ENCODE data around the gene INPP5A. TPM values are rescaled to one million over a fixed set of nuclear protein-coding genes. Genes with fewer than 3 reads are reported as not detected.
A peak's percentile ranks its signal among the peaks of the same experiment; 100 is the strongest.
"Not testable (repeated sequence)": the region's sequence is repeated elsewhere in the genome, so short reads cannot be mapped to it uniquely, and the experiment has no call there.

Gene INPP5A
- total RNA-seq, 1 experiment from 2014 or later, result 15.3 TPM

DNA sequence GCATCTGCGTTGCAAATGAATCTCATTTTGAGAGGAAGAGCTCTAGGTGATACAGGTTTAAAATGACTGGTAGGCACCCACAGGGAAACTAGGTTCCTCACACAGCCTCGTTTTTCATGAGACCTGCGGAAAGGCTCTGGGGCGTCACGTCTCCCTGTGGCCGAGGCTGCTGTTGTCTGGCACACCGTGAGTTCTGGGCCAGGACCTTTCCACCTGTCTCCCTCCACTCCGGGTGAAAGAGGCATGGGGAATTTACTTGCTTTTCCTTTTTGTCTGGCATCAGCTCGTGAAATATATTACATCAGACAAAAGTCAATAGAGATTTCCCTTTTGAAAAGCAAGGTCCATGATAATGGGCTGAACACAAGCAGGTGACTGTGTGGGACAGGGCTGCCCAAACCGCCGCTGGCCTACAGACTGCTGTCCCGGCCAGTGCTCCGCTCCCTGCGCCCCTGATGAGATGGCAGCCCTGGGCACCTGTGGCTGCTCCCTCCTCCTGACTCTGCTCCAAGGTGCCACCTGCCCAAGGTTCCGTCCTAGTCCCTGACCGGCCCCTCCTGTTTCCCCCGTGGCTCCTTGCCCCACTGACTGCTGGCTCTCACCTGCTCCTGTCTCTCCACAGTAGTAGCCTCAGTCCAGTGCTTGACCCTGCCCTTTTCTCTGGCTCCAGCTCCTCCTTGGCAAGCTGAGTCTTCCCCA lies 138.8 kb downstream of the INPP5A start:
- no peak for DNase-seq (ENCODE audit: low read depth)

DNA sequence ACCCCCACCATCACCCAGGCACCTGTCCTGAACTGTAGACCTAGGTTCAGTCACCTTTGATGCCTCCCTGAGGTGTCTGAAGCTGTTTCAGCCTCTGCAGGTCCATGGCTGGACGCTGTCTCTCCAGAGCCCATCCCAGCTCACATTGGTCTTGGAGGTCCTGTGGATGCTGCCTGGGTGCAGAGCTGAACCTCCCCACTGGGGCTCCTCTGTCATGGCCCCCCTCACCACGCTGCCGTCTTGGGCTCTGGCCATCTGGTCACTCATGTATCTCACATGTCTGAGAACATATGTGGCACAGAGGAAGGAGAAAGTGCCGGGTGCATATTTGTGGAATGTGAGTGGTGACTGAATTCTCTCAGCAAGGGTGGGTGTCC lies 139.5 kb downstream of the INPP5A start:
- DNase-seq (ENCODE audit: low read depth), result no peak

DNA sequence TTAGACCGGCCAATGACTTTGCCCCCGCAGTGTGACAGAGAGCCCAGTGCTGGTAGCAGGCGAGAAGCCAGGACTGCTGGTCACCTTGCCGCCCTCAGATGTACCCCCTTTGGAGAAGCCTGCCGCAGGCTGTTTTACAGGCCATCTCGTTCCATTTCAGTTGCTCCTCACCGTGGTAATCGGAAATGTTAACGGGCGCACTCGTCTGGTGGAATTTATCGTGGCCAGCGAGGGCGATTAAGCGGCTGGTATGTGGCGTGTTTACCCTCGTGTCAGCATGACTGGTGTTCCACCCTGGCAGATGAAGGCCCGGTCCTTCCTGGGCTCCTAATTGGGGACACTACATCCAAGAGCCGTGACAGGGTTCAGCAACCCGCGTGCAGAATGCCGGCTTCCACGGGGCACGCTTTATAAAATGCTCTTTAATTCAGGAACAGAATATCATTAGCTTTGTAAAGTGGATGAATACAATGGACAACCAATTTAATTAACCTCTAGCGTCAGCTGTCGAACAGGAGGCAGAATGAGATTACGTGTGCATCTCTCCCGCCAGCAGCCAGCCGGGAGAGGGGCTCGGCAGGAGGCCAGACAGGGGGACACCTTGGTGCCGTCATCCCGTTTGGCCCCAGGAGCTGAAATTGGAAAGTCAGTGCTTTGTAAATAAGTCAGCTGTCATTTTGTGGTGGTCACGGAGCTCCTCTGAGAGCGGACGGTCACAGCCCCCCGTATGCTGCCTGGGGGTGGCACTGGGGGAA lies 140.1 kb downstream of the INPP5A start:
- no peak for DNase-seq (ENCODE audit: low read depth)

DNA sequence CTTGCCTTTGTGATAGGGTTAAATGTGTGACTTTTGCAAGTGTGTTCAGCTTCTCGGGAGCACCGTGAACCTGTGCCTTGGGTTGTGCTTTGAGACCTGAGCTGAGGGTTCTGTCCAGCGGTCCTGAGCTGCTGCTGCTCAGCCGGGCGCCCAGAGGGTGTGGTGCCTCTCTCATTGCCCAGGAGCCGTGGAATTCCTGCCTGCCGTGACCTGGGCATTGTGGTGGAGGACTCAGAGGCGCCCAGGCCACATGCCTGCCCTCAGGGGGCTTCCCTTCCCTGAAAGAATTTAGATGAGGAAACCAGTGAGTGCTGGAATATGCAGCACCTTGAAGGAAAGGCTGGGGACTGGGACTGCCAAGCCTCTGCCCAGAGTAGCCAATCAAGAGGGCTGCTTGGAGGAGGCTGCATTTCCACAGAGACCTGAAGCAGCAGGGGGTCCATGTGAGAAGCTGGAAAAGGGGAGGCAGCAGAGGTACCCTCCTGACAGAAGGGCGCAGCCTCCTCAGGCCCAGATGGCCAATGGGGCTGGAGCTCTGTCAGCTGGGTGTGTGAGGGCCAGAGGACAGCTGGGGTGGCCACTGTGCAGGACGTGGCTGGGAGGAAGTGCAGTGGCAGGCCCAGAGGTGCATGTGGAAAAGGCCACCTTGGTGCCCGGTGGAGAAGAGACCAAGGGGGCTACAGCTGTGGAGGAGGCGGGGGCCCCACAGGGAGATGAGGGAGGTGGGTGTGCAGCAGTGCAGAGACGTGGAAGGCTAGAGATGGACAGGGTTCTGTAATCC lies 141.0 kb downstream of the INPP5A start:
- no peak for DNase-seq (ENCODE audit: low read depth)

DNA sequence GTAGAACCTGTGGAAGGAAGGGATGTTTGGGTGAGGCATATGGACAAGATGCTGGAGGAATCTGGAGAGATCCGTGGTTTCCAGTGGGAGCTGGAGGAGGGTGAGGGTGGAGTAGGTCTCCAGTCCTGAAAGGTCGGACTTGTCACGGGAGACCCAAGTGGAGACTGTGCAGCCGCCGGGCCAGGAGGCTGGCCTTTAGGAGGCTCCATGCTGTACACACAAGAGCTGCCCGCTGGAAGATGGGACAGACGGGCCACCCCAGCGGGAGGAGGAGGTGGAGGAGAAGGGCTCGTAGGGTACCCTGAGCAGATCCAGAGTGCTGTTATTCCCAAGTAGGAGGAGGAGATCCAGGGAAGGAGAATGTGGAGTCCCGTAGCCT lies 141.6 kb downstream of the INPP5A start:
- no peak for DNase-seq (ENCODE audit: low read depth)

DNA sequence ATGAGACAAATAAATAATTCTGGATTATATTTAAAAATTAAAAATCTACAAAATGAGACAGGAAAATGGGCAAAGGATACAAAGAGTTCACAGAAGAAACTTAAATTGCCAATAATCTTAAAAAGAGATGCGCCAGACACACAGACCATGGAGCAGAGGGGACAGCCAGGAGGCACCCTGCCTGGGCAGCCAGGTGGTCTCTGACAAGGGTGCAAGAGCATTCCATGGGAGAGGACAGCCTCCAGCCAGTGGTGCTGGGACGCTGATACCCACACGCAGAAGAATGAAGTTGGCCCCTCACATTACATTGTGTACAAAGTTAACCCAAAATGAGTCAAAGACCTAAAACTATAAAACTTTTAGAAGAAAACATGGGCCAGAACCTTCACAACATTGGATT lies 142.1 kb downstream of the INPP5A start:
- no peak for DNase-seq (ENCODE audit: low read depth)

DNA sequence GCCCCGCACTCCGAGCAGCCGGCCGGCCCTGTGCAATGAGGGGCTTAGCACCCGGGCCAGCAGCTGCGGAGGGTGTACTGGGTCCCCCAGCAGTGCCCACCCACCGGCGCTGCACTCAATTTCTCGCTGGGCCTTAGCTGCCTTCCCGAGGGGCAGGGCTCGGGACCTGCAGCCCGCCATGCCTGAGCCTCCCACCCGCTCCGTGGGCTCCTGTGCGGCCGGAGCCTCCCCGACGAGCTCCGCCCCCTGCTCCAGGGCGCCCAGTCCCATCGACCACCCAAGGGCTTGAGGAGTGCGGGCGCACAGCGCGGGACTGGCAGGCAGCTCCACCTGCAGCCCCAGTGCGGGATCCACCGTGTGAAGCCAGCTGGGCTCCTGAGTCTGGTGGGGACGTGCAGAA lies 143.2 kb downstream of the INPP5A start:
- DNase-seq (ENCODE audit: low read depth), result not testable (repeated sequence)

DNA sequence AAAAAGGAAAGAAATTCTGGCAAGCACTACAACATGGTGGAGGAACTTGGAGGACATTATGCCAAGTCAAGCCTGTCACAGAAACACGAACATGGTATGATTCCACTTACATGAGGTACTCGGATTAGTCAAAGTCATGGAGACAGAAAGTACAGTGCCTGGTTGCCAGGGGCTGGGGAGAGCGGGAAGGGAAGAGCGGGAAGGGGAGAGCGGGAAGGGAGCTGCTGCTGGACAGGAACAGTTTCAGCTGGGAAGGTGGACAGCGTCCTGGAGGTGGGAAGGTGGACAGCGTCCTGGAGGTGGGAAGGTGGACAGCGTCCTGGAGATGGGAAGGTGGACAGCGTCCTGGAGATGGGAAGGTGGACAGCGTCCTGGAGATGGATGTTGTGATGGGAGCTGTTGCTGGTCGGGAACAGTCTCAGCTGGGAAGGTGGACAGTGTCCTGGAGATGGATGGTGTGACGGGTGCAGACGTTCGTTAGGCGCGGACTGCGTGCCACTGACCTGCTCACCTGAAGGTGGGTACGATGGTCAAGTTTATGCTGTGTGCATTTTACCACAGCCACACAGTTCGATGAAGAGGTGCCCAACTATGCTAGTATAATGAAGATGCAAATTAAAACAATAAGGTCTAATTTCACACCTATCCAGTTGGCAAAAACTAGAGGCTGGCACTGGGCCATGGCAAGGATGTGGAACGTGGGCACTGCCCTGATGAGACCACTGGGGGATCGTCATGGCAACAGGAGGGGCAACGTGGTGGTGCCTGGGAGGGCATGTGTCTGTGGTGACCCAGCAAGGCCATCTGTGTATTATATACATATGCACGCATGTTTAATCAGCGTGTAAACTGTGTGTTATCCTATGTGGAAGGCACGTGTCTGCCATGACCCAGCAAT lies 144.5 kb downstream of the INPP5A start:
- no peak for DNase-seq (ENCODE audit: low read depth)

DNA sequence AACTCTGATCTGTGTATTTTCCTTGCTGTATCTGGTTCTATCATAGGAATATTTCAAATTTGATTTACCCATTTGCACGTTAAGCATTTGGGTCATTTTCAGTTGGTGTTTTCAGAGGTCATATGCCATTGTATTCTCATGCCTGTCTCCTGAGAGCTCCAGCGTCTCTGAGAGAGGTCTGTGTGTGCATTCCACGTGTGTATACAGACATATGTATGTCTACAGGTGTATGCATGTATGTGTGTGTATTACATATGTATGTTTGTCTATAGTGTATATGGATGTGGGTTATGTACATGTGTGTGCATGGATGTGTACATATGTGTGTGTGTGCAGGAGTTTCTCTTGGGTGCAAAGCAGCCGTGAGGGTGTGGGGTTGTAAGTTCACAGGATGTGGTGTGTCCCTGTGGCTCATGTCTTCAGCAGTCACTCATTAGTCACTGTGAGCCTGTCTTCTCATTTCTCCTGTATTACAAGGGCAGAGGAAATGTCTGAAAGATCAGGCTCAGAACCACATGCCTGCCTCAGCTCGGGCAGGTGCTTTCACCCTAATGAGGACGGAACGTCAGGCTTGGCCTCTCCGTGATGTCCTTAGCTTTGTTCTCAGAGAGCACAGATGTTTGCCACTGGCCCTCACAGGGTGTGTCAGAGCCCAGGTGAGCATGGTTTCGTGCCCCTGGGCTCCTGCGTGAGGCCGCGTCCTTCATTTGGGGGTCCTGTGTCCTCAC lies 146.7 kb downstream of the INPP5A start:
- DNase-seq (ENCODE audit: low read depth), result peak; percentile 78

DNA sequence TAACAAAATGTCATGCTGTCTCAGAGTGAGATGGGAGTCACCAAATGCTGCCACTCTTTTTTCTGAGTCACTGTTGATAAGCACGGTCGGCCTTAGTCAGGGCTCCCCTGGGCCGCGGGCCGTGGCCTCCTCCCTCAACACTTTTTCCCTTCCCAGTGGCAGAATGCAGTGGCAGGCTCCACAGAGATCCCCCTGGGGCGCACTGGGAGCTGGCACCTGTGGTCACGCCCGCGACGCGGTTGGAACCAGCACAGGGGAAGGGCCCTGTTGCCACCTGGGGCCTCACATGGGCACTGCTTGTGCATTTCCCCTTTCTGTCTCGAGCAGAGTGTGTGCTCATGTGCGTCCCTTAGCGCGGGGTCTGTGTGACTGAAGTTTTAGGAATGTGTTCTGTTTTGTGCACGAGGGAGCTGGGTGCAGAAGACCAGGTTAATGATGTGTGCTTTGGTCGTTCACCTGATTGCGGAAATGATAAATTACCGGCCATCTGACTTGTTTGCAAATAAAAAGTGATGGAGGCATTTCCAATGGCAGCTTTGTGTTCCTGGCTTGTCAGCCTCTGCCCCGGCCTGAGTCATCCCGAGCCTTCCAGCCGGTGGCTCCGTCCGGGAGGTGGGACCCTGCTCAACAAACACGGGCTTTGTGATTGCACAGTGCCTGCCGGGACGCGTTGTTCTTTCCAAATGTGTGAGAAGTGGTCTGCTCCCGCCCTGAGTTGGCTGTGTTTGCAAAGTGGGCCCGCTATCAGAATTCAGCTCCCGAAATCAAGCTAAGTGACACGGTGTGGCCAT lies 147.7 kb downstream of the INPP5A start:
- peak; percentile 76 for DNase-seq (ENCODE audit: low read depth)

DNA sequence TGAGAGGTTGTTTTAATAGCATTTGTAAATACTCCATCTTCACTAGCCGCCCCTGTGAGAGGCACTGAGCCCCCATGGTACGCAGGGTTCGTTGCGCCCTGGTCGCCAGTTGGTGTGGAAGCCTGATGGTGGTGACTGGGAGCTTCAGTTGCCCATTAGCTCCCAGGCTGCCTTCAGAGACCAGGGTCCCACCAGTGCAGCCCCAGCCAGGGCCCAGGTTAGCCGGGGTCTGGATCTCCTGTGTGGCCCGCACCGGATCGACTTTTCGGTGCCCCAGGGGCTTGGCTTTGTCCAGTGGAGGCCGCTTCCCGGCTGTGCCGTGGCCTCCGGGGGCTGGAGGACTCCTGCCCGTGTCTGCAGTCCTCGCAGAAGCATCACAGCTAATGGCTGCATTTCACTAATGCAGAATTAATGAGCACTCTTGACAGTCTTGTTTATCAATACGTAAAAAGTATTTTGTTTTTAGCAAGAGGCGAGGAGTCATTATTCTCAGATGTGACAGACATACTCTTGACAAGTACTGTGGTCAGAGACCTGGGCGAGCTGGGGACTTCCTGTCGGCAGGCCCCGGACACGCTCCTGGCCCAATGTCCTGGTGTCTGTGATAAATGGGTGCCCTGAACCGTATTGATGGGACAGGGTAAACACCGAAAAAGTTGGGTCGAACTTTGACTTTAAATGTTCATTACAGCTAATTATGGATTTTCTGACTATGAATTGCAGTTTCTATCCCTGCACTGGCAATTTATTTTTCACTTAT lies 148.5 kb downstream of the INPP5A start:
- no peak for DNase-seq (ENCODE audit: low read depth)

DNA sequence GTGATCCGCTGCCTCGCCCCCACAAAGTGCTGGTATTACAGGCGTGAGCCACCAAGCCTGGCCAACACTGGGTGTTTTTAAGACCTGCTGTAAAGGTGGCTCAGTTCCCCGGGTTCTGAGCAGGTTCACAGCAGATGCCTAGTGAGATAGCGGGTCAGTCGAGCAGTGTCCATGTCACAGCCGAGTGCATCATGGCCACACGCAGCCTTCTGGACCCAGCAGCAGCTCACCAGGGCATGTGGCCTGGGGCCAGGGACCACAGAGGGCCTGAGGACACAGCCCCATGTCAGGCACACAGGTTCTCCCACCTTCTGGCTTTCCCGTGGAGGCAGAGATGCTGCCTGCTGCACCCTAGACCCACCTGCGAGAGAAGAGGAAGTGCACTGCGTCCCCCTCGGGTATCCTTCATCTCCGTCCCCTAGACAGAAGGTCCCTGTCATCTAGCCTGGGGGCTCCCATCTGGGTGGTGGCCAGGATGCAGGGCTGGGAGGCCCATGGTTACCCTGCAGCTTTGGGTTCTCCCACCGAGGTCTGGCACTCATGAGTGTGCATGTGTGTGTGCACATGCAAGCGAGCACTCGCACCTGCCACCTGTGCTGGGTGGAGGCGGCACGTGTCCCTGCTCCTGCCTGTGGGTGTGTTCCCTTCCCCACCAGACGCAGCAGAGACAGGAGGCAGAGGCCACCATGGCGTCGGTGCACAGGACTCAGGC lies 149.8 kb downstream of the INPP5A start:
- no peak for DNase-seq (ENCODE audit: low read depth)

DNA sequence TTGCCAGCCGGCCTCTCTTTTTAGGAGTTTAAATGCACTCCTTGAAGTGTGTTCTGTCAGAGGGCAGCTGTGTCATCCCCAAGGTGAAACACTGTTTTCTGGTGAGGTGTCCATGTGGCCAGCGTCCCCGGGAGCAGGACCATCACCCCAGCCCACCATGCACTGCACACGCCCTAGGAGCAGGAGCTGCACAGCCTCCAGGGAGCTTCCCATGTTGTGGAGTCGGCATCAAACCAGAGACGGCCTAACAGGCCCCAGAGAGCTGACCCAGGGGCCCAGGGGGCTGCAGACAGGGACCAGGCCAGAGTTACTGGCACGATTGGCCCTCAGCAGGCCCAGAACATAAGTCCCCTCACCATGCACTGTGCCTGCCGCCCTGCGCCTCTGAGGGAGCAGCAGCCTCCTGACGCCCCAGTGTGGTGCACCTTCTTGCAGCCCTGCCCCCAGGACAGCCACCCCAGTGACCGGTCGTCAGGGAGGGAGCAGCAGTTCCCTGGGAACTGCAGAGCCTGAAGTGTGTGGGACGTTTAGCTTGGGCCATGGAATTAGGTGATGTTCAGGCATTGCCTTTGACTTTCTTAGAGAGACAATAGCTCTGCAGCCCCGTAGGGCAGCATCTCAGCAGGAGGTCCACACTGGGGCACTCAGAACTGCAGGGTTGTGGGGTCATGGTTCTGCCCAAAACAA lies 150.4 kb downstream of the INPP5A start:
- no peak for DNase-seq (ENCODE audit: low read depth)

DNA sequence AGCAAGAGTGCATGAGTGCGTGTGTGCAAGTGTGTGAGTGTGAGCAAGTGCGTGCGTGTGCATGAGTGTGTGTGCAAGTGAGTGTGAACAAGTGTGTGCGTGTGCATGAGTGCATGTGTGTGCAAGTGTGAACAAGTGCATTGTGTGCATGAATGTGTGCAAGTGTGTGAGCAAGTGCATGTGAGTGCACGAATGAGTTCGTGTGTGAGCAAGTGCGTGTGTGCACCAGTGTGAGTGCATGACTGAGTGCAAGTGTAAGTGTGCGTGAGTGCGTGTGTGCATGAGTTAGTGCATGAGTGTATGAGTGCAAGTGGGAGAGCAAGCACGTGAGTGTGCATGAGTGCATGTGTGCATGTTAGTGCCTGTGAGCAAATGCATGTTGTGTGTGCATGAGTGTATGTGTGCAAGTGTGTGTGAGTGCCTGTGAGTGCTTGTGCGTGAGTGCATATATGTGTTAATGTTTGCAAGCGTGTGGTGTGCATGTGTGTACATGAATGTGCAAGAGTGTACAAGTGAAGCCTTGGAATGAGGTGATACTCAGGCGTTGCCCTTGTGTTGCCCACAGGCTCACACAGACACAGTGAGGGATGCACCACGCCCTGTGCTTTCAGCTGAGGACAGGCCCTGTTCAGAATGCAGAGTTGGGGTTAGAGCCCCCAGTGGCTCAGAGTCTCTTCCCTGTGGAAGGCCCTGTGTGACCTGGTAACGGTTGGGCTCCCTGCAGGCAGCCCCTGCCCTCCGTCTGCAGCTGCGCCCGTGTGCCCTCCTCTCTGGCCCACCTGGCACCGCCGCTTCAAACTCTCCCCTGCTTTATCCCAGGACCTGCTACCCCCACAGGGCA lies 151.2 kb downstream of the INPP5A start:
- no peak for DNase-seq (ENCODE audit: low read depth)

DNA sequence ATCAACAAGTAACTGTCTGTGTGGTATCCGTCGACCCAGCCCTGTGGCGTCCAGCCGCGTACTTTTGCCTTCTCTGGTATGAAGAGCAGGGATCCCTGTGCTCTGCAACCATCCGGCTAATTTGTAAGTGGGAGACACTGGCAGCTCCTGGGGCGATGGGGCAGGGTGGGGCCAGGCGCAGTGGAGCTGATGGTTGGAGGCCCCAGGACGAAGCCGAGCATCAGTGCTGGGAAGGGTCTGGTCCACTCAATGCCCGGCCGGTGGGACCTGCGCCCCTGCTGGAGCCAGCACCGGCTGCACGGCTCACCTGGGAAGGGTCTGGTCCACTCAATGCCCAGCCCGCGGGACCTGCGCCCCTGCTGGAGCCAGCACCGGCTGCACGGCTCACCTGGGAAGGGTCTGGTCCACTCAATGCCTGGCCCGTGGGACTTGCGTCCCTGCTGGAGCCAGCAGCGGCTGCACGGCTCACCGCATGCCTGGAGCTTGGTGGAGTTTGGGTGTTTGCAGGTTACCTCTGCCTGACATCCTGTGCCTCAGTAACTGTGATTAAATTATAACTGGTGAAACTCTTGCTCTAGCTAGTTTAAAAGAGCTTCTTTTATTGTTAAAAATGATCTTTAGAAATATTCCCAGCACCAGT lies 152.3 kb downstream of the INPP5A start:
- DNase-seq (ENCODE audit: low read depth), result no peak

DNA sequence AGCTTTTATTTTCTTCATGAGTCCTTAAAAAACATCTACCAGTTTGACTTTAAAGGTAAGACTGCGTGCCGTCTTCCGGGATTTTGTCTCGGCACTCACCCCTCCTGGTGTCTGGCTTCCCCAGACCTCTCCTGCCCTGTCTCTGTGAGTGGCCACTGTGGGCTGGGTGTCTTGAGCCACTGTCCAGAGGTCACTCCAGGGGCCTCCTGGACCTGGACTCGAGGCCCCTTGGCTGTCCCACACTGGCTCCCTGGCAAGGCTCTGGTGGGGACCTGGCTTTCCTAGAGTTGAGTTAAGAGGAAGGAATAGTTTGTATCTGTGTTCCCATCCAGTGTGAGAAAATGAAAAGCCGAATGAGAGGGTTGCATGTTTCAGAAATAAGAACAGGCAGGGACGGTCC lies 152.8 kb downstream of the INPP5A start:
- no peak for DNase-seq (ENCODE audit: low read depth)

Data from M059J (cell line).